OCI-M2 (cell line): ENCODE data around the gene JMJD7.

ENCODE experiments used
- DNase-seq: peaks from one replicate; lab custom pipeline; 2025; ENCODE audit not compliant: unreplicated experiment; lab: John Stamatoyannopoulos, UW

The JMJD7 gene

GRCh38 chr15:41827880-41828806 is at the start of gene JMJD7:
TSS of gene JMJD7 (plus strand) at chr15:41828092. CDS start at chr15:41828125, 33 bp downstream.
- DNase-seq = peak; percentile 13

DNA sequence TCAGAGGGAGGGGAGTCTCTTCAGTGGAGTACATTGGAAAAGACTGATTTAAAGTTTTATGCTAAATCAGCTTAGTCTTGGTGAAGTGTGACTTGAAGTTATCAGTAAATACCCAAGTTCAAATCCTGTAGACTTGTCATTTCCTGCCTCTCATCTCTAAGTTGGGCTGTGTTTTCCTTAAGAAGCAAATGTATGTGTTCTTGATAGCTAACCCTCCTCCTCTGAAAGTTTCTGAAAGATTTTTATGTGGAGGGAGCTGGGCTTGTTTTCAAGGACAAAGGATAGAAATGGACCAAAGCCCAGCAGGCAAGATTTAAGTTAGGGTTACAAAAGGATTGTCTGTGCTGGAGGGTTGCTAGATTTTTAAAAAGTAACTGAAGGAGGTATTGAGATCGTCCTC is 49.4 kb upstream of the JMJD7 start:
- DNase-seq = no peak

- no peak for DNase-seq
Observed at GRCh38 chr15:41779662-41780157, 48.2 kb upstream of the JMJD7 start.

GRCh38 chr15:41780266-41780665 is 47.6 kb upstream of the JMJD7 start:
- DNase-seq = no peak

DNA sequence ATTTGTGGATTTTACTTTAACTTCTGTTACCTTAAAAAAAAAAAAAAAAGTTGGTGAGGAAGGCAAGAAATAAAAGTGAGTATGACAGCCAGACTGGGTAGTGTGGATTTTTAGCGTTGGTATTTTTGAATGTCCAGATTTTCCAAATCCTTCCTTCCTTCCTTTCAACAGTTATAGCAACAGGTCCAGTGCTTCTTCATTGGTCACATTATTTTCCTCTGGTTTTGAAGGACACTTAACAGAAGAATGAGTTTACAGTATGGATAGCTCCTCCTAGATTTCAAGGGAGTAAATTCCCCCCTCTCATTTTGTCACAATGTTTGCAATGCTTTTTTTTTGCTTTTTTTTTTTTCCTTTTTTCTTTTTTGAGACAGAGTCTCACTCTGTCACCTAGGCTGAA is 47.2 kb upstream of the JMJD7 start:
- DNase-seq = no peak

- no peak for DNase-seq
Observed at GRCh38 chr15:41782371-41783282, 45.3 kb upstream of the JMJD7 start.

DNA sequence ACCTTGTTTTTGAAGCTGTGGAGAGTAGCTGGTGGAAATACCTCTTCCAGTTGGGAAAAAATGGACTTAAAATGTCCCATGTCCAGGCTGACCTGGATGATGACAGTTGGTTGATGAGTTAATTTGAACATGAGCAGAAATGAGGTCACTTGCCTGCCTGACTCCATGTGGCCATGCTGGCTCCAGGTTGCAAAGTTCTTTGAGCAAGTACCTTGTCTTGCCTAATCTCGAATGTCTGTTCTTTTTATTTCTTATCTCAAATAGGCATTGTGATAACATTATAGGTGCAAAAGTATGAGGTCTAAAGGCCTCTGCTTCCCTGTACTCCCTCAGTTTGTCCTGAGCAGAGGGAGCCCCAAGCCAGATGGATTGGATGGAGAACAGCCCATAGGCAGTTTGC is 44.6 kb upstream of the JMJD7 start:
- DNase-seq = no peak

DNA sequence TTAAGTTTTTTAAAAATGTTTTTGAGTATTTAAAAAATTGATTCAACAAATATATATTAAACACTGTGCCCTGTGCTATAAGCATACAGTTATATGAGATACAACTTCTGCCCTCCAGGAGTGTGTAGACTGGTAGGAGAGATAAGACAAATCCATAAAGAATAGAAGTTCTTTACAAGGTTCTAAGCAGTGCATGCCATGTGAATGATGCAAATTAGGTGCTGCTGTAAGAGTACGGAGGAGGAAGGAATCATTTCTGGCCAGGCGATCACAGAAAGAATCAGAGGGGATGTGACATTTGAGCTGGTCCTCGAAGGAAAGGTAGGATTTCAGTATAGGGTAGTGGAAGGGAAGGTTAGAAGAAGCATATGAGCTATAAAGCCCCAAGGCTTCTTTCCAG is 39.6 kb upstream of the JMJD7 start:
- DNase-seq = no peak

GRCh38 chr15:41789236-41789635 is 38.7 kb upstream of the JMJD7 start:
- DNase-seq = no peak

DNA sequence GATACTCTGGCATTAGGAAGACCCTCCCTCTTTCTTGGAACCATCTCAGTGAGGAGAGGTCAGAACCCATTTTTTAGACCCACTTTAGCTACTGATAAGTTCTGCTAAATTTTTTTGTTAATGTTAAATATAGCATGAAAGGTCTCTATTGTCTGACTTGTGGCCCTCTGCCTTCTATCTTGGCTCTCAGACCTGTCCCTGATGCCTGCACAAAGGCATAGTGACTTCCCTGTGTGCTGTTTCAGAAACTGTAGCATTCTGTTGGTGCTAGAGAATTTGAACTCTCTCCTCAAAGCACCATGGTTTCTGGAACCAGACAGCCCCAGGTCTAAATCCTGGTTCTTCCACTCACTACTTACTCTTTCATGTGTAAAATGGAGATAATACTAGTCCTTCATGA is 38.2 kb upstream of the JMJD7 start:
- no peak for DNase-seq

- DNase-seq = no peak
Observed at GRCh38 chr15:41790169-41790568, 37.7 kb upstream of the JMJD7 start.

DNA sequence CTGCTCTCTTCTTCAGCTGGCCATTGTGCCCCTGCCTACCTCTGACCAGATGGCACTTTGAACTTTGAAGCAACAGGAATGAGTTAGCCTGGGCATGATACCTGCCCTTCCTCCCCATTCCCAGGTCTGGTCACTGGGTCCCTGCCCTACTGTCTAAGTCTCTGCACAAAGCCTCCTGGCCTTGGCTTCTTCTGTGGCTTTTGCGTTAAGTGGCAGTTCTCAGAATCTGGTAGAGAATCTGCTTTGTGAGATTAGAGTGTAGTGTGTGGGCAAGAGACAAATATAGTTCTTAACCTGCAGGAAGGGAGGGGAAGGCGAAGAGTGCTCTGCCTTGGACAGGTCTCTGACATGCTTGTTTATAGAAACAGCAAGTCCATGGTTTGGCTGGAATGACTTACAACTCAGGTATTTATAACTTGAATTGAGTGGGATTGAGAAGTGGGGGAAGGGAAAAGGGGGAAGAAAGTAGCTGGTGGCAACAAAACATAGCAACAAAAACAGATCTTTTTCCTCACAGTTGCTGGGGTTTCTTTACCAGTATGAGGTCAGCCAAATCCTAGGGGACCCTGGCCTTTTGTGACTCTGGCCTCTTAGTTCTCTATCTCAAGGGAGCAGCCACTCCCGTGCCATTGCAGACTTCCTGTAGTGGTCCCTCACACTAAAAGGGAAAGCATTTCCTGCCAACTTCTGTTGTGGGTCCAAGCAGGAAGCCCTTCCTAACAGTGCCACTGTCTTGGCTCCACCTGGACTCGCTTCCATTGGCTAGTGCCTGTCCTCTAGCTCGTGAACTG is 36.9 kb upstream of the JMJD7 start:
- DNase-seq = no peak

DNA sequence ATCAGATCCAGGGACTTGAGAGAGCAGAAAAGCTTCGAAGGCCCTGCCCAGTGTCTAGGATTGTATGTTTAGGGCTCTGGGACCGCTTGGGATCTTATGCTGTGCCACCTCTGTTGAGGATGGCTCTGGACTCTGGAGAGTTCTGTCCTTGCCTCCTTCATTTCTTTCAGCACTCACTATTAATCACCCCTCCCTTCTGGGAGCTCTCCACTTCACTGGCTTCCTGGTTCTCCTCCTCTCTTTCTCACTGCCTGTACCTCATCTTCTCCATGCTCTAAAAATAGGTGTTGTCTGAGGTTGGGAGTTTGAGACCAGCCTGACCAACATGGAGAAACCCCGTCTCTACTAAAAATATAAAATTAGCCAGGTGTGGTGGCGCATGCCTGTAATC is 36.4 kb upstream of the JMJD7 start:
- no peak for DNase-seq

DNA sequence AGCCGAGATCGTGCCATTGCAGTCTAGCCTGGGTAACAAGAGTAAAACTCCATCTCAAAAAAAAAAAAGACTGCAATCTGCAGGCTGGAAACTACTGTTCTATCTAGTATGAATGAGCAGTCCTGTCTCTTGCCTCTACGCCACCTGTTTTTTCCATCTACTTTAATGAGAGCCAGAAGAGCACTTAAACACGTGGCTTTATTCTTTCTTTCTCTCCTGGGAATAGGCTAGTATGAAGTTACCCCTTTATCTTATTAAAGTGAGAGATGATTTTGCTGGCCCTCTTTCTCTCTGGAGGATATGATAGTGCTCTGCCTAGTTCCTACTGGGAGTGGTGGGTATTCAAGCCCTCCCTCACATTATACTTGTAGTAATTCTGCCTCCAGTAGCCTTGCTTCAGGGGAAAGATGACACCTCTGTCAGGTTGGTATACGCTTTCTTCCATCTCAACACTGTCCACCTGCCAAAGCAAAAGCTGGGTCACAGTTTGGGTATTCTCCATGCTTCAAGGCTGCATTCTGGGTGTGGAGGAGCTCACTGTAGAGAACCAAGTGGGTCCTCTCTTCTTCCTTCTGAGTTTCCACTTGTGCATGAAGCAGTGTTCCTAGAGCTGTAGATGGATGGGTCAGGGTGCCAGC is 35.8 kb upstream of the JMJD7 start:
- no peak for DNase-seq

DNA sequence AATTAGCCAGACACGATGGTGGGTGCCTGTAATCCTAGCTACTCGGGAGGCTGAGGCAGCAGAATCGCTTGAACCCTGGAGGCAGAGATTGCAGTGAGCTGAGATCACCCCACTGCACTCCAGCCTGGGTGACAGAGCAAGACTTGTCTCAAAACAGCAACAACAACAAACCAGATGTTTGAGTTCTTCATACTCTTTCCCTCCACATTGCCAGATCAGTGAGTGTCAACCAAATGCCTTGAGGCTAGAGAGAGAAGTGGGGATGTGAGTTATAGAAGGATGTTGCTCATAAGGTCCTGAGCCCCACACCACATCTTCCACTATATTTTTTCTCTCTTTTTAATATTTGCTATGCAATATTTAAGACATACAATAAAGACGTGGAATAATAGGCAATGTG is 33.8 kb upstream of the JMJD7 start:
- DNase-seq = no peak

DNA sequence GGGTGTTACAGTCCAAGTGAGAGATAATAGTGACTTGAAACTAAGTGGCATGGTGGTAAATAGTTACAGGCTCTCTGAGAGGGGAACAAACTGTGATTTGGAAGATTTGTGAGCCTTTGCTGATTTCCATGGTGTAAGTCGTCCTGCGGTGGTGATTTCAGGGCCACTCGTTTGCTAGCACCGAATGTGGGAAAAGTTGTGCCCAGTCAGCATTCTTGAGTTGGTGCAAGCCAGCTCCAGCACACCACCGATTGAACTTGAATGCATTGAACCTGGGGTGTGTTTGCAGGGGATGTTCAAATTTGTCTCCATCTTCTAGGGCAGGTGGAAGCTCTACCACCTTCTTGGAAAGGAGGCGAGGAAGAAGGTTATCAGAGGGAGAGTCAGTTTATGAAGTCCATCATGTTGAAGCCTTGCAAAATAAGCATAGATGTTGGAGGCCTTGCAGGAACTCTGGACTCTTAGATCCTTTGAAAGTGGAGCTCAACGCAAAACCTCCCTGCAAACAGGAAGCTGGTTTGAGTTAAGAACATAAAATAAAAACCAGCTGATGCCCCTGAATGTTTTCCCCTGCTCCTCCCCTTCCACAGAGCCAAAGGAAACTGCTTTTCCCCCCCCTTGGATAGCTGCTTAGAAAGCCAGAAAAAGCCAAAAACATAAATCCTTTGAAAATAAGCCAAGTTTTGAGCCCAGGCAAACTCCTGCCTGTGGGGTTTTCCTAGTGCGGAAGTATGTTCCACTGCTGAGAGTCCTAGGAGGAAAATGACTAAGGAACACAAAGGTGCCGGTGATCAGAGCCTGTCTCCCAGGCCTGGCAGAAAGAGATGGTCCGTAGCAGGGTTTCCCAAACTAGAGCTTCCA is 31.7 kb upstream of the JMJD7 start:
- no peak for DNase-seq

DNA sequence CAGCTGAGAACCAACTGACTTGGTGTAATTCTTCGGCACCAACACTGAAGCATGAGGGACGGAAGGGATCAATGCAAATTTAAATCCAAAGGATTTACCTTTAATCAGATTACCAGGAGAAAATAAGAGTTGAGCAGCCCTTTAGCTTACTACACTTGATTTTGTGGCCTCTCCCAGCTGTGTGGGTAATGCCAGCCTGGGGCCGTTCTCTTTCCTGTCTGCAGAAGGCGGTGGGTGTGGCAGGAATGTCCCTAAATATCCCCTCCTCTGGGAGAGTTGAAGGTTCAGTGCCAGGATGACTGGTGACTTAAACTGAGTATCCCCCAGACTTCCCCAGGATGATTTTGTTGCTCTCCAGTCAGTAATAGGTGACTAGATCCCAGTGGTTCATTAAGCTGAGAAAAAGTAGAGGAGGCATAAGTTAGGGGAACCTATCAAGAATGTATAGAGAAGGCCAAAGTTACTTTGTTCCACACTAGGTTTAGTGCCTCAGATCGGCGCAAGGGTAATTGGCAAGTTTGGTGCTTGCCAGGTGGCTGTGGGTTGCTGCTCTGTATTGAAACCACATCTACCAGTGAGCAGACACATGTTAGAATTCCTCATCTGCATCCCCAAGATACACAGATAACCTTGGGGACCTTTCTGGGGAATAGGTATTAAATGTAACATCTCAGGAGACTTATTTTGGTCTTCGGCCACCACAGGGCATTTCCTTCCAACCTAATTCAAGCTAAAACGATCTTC is 30.5 kb upstream of the JMJD7 start:
- DNase-seq = no peak

- no peak for DNase-seq
Observed at GRCh38 chr15:41798607-41799487, 29.0 kb upstream of the JMJD7 start.
